HepG2 (cell line): ENCODE data around the gene TMEM95. TPM values are rescaled to one million over a fixed set of nuclear protein-coding genes. Genes with fewer than 3 reads are reported as not detected.

ENCODE experiments used
- AHR ChIP-seq: IDR thresholded peaks from 2 replicates; pipeline ENCODE4 v1.6.1; 2018; ENCODE audit warnings: missing genetic modification reagents, missing compliant biosample characterization
- ELF1 ChIP-seq: sonication (generic); formaldehyde crosslinking; IDR thresholded peaks from 2 replicates; pipeline ENCODE4 v1.4.0; 2020; ENCODE audit warnings: missing genetic modification reagents
- FOXM1 ChIP-seq: sonication (generic); formaldehyde crosslinking; IDR thresholded peaks from 2 replicates; pipeline ENCODE4 v1.5.0; 2020; ENCODE audit warnings: missing genetic modification reagents
- HMGXB4 ChIP-seq, 2 experiments: sonication (generic) in 1 of 2; formaldehyde crosslinking in 1 of 2; IDR thresholded peaks; 2 replicates each; pipeline versions ENCODE4 v1.4.0 to v1.6.1; 2018 to 2020; ENCODE audit warnings: missing genetic modification reagents in 2 of 2, borderline replicate concordance in 1 of 2, low read depth in 1 of 2, mild to moderate bottlenecking in 1 of 2, missing biosample characterization in 1 of 2
- KDM2A ChIP-seq: sonication (generic); formaldehyde crosslinking; IDR thresholded peaks from 2 replicates; pipeline ENCODE4 v1.4.0; 2020; ENCODE audit warnings: low read depth, missing genetic modification reagents, borderline replicate concordance
- KLF15 ChIP-seq: sonication (generic); formaldehyde crosslinking; IDR thresholded peaks from 2 replicates; pipeline ENCODE4 v1.8.1; 2023; ENCODE audit warnings: borderline replicate concordance, mild to moderate bottlenecking, inconsistent platforms, missing genetic modification reagents, mixed read lengths
- MAX ChIP-seq: IDR thresholded peaks from 2 replicates; pipeline ENCODE4 v1.6.1; 2012; ENCODE audit warnings: inconsistent platforms
- MBNL3 ChIP-seq: fragments of 250-450 bp; sonication (Bioruptor Pico); conservative IDR thresholded peaks from 2 replicates; pipeline ENCODE4 v1.8.0; 2022; ENCODE audit warnings: mild to moderate bottlenecking, inconsistent platforms
- NFE2L2 ChIP-seq: fragments of 150-350 bp; IDR thresholded peaks from 2 replicates; pipeline ENCODE4 v1.6.1; 2014; ENCODE audit warnings: low read length
- PATZ1 ChIP-seq: sonication (generic); formaldehyde crosslinking; IDR thresholded peaks from 2 replicates; pipeline ENCODE4 v1.4.0; 2020; ENCODE audit warnings: missing genetic modification reagents
- TBL1XR1 ChIP-seq: fragments of 150-350 bp; IDR thresholded peaks from 2 replicates; pipeline ENCODE4 v1.6.1; 2014; ENCODE audit warnings: borderline replicate concordance, low read length; ENCODE audit not compliant: partially characterized antibody
- TP53 ChIP-seq: sonication (generic); formaldehyde crosslinking; conservative IDR thresholded peaks from 2 replicates; pipeline ENCODE4 v1.4.0; 2020; ENCODE audit warnings: missing genetic modification reagents
- ZBTB7A ChIP-seq: sonication (generic); formaldehyde crosslinking; IDR thresholded peaks from 2 replicates; pipeline ENCODE4 v1.8.0; 2022; ENCODE audit warnings: mild to moderate bottlenecking, missing genetic modification reagents
- ZBTB8A ChIP-seq: sonication (generic); formaldehyde crosslinking; IDR thresholded peaks from 2 replicates; pipeline ENCODE4 v1.4.0; 2020; ENCODE audit warnings: mild to moderate bottlenecking, low read depth, missing genetic modification reagents, borderline replicate concordance
- ZNF207 ChIP-seq: fragments of 450-650 bp; IDR thresholded peaks from 2 replicates; pipeline ENCODE4 v1.6.1; 2016; ENCODE audit warnings: antibody characterized with exemption, borderline replicate concordance
- ZNF451 ChIP-seq: sonication (generic); formaldehyde crosslinking; IDR thresholded peaks from 2 replicates; pipeline ENCODE4 v1.5.0; 2020; ENCODE audit warnings: mild to moderate bottlenecking, missing genetic modification reagents
- ZNF558 ChIP-seq: sonication (generic); formaldehyde crosslinking; IDR thresholded peaks from 2 replicates; pipeline ENCODE4 v1.9.0; 2022; ENCODE audit warnings: mild to moderate bottlenecking, missing genetic modification reagents, borderline replicate concordance
- ZNF644 ChIP-seq: IDR thresholded peaks from 2 replicates; pipeline ENCODE4 v1.6.1; 2016; ENCODE audit warnings: low read depth
- polyA plus RNA-seq, 8 experiments: library from polyadenylated mRNA; depleted of rRNA in 3 of 8; stranded (reverse) in 7 of 8; unstranded in 1 of 8; fragments of >200 nt; fragmentation: Illumina TruSeq in 4 of 8; extraction: Trizol in 4 of 8; gene quantifications; 2 replicates each; pipeline versions ENCODE4 v1.2.1 to v1.2.3, GENCODE V29; 2011 to 2016; ENCODE audit warnings: low read depth in 4 of 8, missing spikeins in 1 of 8, mixed read lengths in 1 of 8; ENCODE audit not compliant: insufficient read depth in 1 of 8
- total RNA-seq, 5 experiments: library from RNA; depleted of rRNA; stranded (reverse); fragments of >200 nt; fragmentation: Illumina TruSeq; extraction: Trizol; gene quantifications; 2 replicates each; pipeline ENCODE4 v1.2.3, GENCODE V29; 2016; ENCODE audit warnings: low read depth in 1 of 5
- TF ChIP-seq, protein P1 (sequence below): sonication (generic); formaldehyde crosslinking; IDR thresholded peaks from 2 replicates; pipeline ENCODE4 v1.8.0; 2023; ENCODE audit warnings: mild to moderate bottlenecking, missing genetic modification reagents
- TF ChIP-seq, protein P2 (sequence below): sonication (generic); formaldehyde crosslinking; IDR thresholded peaks from 2 replicates; pipeline ENCODE4 v1.5.1; 2020; ENCODE audit warnings: missing genetic modification reagents, mild to moderate bottlenecking, borderline replicate concordance

Gene TMEM95
- total and polyA plus RNA-seq, 2 of the 13 experiments (the other 11 are each of a cell fraction or from before 2014, with no cell fraction given) = not detected

- no peak; a peak in 1 of 4 replicates for TF ChIP-seq HMGXB4 (CRISPR knock-in tag; IDR thresholded peaks at IDR 0.05; ENCODE audit: borderline replicate concordance in 1 of 2, low read depth in 1 of 2)
- TF ChIP-seq PATZ1 = peak; percentile 71
- no peak for TF ChIP-seq MBNL3 (CRISPR knock-in tag)
- TF ChIP-seq, protein P1, sequence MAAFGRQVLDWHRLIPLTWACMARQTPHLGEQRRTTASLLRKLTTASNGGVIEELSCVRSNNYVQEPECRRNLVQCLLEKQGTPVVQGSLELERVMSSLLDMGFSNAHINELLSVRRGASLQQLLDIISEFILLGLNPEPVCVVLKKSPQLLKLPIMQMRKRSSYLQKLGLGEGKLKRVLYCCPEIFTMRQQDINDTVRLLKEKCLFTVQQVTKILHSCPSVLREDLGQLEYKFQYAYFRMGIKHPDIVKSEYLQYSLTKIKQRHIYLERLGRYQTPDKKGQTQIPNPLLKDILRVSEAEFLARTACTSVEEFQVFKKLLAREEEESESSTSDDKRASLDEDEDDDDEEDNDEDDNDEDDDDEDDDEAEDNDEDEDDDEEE (CRISPR knock-in tag) = 0 out of 2 replicates have a peak, but pooled peaks have one; percentile 9
- TF ChIP-seq NFE2L2 = no peak
- no peak for TF ChIP-seq KLF15 (CRISPR knock-in tag)
- TF ChIP-seq TBL1XR1 = no peak
- TF ChIP-seq TP53 = no peak
- 0 out of 2 replicates have a peak, but pooled peaks have one; percentile 23 for TF ChIP-seq ZBTB7A
- TF ChIP-seq AHR (CRISPR knock-in tag) = no peak
- TF ChIP-seq ELF1 (CRISPR knock-in tag) = no peak
- TF ChIP-seq ZBTB8A = no peak
- TF ChIP-seq ZNF451 (CRISPR knock-in tag) = no peak
- 0 out of 2 replicates have a peak, but pooled peaks have one; percentile 32 for TF ChIP-seq KDM2A
- TF ChIP-seq, protein P2, sequence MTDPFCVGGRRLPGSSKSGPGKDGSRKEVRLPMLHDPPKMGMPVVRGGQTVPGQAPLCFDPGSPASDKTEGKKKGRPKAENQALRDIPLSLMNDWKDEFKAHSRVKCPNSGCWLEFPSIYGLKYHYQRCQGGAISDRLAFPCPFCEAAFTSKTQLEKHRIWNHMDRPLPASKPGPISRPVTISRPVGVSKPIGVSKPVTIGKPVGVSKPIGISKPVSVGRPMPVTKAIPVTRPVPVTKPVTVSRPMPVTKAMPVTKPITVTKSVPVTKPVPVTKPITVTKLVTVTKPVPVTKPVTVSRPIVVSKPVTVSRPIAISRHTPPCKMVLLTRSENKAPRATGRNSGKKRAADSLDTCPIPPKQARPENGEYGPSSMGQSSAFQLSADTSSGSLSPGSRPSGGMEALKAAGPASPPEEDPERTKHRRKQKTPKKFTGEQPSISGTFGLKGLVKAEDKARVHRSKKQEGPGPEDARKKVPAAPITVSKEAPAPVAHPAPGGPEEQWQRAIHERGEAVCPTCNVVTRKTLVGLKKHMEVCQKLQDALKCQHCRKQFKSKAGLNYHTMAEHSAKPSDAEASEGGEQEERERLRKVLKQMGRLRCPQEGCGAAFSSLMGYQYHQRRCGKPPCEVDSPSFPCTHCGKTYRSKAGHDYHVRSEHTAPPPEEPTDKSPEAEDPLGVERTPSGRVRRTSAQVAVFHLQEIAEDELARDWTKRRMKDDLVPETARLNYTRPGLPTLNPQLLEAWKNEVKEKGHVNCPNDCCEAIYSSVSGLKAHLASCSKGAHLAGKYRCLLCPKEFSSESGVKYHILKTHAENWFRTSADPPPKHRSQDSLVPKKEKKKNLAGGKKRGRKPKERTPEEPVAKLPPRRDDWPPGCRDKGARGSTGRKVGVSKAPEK (CRISPR knock-in tag) = no peak
- no peak for TF ChIP-seq ZNF558 (CRISPR knock-in tag)
- TF ChIP-seq FOXM1 (CRISPR knock-in tag) = no peak
- TF ChIP-seq MAX = no peak
- no peak for TF ChIP-seq ZNF207
- TF ChIP-seq ZNF644 (CRISPR knock-in tag) = no peak
Observed at GRCh38 chr17:7393613-7394451, 38.9 kb downstream of the TMEM95 start (continued).
